HG02571 (cell line): ENCODE results near the gene DYNC1LI1.

Experiments
- ATAC-seq: cut with Tn5 transposase; IDR thresholded peaks from one replicate; pipeline ENCODE4 v1.9.1; 2021; ENCODE audit warnings: mild to moderate bottlenecking, moderate library complexity; ENCODE audit not compliant: unreplicated experiment

Gene DYNC1LI1

DNA sequence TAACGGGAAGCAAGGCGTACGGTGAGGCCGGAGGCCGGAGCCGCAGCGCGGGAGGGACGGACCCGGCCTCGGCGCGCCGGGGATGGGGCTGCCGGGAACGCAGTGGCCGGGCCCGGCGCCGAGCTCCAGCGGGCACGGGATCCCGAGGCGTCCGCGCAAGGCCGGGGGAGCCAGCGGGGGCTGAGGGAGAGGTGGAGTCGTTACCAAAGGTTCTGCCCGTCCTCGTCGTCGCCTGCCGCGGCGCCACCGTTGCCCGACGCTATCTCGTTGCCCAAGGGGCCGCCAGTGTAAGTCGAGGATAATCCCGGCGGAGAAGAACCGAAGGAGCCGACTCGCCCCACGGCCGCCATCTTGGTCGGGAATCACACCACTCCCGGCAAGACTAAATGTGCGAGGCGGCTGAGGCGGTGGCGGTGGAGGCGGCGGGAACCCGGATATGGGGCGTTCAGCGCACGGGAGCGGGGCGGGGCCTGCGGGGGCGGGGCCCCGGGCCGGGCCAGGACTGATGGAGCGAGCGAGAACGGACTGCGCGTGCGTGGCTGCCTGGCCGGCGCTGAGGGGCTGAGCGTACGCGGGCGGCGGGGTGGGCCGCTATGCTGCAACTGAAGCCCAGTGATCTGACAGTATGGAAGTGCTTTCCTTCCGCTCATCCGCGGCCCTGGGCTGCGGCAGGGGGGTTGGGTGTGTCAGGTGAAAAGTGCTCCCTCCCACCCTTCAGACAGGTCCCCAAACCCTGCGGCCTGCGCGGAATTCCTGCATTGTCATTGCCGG, at the start of gene DYNC1LI1:
DYNC1LI1 (minus strand) TSS at position 438 of the 771 bp plus-strand sequence; CDS start at position 350, 88 bp downstream.
- peak; percentile 86 for ATAC-seq

DNA sequence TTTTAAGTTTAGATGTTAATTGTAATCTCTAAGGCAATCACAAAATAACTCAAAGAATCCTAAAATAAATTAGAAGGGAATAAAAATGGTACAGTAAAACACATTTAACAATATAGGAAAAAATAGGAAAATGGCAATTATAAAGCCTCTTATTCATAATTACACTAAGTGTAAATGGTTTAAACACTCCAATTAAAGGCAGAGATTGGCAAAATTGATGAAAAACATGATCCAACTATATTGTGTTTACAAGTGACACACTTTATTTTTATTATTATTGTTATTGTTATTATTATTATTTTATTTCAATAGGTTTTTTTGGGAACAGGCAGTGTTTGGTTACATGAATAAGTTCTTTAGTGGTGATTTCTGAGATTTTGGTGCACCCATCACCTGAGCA, 48.7 kb upstream of the DYNC1LI1 start:
- ATAC-seq: no peak

DNA sequence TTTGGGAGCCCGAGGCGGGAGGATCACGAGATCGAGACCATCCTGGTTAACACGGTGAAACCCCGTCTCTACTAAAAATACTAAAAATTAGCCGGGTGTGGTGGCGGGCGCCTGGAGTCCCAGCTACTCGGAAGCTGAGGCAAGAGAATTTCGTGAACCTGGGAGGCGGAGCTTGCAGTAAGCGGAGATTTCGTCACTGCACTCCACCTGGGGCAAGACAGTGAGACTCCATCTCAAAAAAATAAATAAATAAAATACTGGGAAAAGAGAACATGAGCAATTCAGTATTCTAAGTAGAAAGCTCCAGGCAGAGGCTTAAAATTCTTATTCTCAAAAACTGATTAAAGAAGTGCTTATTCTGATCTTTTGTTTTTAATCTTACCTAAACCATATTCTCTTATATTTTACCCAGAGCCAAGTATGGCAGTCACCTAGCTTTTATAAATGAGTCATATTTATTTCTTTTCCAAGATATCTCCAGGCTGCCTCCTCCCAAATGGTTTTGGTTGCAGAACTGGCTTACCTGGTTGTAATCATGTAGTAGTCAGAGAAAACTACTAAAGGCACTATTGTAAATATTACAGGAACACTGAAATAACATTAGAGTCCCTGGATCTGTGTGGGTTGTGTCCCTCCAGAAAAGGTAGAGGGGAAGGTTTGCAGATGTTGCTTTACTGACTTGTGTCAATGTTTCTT, 45.8 kb upstream of the DYNC1LI1 start:
- ATAC-seq: no peak

DNA sequence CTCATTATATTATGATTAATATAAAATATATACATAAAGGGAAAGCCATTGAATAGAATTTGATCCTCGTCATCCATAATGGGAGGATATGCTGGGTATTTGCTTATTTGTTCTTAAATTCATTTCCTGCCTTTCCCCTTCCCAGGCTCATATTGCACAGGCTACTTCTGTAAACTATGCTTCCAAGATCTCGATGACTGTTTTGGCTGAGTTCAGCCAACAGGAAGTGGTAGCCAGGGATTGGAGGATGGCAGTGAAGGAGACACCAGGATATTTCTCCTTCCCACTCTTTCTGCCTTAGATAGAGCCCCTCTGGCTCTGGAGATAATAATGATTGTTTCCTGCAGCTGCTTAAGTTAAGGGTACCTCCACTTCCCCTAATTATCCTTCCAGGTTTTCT, 44.3 kb upstream of the DYNC1LI1 start:
- ATAC-seq: no peak

DNA sequence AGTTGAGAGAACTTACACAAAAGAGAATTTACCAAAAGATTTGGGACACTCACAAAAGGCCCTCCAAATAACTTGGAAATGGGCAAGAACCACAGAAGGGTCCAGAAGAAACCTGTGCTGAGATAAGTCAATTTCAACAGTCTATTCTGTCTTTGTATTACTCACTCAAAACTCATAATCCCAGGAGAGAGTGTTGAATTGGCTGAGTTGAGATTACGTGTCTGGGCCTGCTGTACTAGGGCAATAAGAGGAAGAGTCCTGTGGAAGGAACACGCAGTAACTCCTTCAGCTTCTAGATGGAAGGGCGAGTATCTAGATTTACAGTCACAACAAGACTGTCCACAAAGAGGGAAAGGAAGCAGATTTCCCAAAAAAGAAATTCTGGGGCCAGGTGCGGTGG, 42.5 kb upstream of the DYNC1LI1 start:
- ATAC-seq: no peak

DNA sequence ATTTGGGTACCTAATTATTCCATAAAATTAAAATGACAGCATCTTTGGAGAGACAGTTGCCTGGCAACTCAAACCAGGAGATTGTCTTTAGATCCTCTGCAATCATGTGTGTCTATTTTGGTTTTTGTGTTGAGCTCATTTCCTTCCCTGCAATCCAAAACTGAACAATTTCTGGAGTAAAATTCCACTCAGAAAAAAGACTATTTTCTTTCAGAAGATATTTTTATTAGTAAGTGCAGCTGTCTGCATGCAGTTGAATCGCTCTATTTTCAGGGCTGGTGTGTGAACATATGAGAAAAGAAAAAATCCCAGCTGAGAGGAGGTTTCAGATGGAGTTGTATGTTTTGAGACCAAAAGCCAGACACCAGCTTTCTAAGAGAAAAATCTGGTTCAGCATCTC, 41.9 kb upstream of the DYNC1LI1 start:
- ATAC-seq: no peak

DNA sequence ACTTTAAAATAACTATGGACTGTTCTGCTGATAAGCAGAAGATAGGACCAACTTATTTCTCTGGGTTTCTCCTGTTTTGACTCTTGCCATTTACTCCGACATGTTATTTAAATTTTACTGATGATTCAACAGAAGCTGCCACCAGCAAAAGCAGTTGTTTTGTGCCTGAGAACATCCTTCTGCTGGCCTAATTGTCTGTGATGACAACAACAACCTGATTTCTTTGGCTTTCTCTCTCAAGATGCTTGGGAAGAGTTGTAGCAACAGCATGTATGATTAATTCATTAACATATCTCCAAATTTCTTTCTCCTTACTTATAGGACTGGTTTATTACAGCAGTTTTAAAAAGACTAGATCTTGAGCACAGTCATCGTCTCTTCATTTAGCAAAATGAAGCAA, 36.9 kb upstream of the DYNC1LI1 start:
- ATAC-seq: no peak

DNA sequence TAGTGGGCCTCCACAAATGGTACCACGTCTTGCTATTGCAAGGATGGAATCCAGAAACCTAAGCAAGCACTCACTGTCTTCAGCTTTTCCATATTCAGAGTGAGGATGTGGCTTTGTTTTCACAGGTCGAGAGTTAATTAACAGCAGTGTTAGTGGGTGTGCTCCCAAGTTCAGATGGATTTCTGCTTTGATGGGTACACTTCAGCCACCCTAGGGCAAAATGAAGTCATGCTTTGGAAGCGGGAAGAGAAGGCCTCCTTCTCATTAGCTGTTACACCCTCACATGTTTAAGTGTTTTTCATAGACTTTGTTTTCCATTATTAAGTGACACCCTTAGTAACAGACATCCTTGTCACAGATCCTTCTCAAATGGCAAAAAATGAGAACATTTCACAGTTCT, 36.3 kb upstream of the DYNC1LI1 start:
- ATAC-seq: no peak

DNA sequence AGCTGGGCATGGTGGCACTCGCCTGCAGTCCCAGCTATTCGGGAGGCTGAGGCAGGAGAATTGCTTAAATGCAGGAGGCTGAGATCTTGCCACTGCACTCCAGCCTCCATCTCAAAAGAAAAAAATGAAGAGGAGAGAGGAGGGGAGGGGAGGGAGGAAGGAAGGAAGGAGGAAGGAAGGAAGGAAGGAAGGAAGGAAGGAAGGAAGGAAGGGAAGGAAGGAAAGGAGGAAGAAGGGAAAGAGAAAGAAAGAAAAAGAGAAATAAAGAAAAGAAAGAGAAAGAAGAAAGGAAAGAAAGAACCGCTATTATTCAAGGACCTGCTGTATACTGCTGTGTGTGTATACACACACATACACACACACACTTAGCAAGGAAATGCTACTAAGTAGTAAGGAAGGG, 35.6 kb upstream of the DYNC1LI1 start:
- ATAC-seq: no peak

DNA sequence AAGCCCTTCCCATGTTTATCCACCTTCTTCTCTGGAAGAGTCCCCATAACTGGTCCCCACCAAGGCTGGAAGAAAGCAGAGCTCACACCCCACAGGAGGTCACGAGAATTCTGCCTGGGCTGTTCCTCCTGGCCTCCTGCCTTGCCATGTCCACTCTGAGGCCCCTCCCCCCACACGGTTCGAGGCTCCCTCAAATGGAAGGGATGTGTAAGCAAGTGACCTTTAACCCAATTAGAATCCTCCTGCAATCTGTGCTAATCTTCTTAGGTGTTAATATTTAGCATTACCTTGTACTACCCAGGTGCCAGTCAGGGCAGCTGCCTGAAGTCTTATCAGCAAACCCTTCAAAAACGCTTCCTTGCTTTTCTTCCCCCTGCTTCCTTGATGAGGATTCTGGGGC, 32.4 kb upstream of the DYNC1LI1 start:
- ATAC-seq: no peak

DNA sequence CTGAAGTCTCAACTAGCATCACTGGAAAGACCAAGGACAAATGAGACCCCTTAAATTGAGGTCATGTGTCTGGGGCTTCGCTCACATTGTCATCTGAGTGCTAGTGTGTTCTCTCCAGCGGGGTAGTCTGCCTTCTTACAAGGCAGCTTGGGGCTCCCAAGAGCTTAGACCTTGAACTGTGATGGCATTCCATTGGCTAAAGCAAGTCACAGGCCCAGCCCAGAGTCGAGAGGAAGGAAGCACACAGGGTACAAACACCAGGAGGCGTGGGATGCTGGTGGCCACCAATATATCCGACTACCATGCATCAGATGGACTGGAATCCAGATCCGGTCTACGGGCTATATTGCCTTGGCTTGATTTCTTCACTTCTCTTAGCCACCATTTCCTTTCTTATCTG, 31.5 kb upstream of the DYNC1LI1 start:
- ATAC-seq: no peak

DNA sequence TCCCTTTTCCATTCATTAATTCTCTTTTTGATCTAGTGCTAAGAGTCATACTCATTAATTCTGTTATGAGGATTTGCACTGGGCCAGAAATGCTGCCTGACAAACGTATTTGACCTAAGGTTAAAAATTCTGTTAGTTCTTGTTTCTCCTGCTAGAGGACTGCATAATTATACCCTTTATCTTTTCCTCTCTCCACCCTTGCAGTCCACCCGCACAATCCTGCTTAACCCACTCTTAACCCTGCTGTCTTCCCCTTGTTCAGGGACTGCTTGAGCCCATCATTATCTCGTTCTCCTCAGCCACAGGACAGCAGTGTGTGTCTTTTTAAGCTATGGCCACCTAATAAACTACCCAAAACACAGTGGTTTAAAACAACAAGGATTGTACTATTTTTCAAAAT, 31.1 kb upstream of the DYNC1LI1 start:
- ATAC-seq: no peak

DNA sequence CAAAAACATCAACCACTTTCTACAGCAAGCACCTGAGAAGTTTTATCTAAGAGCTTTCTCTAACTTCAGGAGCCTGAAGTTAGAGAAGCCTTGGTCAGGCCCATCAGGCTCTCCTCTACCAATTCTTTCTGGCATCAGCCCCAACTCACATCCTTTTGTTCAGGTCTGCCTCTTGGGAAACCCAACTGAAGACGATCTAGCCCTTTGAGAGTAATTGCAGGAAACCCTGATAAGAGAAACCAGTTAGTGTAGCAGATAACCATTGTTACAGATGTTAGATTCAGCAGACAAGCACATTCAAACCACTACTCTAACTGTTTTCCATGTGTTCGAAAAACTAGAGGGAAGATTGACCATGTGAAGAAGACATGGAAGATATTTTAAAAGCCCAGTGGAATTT, 27.0 kb upstream of the DYNC1LI1 start:
- ATAC-seq: no peak

DNA sequence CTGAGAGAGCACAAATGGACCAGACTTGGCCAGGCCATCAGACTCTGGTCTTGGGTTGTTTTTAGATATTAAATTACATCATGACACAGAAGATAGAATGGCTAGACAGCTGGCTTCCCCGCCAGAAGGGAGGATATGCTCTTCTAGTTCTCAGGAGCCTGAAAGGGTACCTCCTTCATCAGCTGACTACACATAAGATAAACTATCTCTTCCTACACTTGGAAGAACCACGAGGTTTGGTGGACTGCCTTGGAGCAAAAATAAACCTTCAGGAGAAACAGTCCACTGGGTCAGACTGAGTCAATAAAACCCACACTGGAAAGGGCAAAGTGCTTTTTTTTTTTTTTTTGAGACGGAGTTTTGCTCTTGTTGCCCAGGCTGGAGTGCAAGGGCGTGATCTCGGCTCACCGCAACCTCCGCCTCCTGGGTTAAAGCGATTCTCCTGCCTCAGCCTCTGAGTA, 26.3 kb upstream of the DYNC1LI1 start:
- ATAC-seq: no peak

DNA sequence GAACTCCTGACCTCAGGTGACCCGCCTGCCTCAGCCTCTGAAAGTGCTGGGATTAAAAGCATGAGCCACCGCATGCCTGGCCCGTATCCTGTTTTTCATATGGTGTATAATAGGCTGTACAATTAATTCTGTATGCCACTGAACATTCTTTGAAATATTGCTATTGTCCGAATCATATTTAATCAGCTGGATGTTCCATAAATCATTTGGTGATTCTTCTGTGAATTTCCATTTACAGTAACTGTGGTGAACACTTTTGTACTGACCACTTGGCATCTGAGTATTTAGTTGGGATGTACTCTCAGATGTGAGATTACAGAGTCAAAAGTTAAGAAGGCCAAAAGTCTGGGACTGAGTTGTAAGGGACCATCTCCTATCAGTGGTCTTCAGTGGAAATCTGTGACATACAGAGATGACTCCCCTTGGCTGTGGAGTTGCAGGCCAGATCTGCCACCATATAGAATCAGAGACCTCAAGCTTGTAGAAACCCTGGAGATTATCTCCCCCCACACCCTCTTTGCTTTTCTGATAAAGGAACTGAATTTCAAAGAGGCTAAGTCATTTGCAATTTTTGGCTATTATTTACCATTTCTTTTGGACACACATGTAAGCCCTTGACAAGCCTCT, 25.7 kb upstream of the DYNC1LI1 start:
- ATAC-seq: no peak

DNA sequence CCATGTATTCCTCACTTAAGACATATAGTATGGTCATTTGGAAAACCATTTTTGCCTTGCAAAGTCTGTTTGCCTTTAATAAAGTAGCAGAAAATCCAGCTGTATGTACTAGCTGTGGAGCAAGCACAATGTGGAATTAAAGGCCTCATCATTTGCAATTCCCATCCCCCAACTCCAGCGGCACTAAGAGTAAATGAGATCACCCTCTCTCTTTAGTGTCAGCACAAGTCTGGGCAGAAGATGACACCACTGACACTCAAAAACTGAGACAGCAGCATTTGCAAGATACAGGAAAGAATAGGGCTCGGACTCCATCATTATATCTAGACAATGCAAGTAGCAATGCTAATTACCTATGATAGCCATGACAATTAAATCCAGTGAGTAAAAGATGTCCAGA, 24.7 kb upstream of the DYNC1LI1 start:
- ATAC-seq: no peak

DNA sequence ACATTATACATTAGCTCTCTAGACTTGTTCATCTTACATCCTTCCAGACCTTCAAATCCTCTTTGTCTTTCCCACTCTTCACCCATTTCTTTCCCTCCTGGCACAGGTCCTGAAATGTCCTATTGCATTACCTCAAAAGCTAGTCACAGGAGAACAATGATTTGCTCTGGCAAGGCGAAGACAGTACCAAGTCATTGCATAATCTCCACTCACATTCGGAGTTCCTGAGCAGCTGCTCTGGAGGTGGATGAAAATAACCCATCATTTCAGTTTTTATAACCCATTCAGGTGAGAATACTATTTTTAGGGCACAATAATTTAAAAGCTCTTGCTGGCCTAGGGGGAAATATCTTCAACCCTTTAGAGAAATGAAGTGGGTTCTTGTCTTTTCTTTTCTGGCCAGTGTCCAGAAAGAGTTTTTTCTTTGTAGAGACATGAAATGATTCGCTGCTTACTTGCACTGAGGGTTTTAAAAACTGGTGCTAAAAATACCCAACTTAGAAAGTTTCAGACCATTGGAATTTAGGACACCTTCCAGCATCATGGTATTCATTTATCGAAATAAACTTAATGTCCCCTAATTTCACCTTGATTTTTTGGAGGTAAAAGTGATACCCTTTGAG, 23.4 kb upstream of the DYNC1LI1 start:
- no peak for ATAC-seq

DNA sequence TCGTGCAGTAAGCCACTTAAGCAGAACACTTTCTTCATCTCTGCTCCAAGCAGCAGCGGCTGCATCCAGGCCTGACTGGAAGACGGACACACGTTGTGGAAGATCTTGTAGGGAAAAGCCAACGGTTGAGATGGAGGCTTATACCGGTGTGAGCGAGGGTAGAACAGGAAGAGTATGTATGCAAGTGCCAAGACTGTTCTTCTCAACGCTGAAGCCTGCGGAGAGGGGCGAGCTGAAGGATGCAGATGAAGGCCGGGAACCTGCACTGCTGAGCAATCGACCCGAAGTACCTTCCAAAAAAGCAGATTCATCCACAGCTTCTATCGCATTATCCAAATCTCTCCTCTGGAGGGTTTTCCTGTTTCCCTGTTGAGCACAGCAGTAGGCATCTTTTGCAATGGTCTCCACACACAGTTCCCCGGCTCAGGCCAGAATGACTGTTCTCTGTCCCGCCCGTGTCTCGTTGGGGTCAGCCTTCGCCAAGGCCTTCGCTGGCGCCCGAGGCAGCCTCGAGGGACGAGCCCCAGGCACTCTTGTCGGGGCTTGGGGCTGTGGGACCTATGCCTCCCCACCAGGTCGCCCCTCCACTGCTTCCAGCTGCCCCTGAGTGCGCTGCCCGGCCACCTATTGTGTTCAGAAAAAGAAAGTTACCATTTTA, 22.2 kb upstream of the DYNC1LI1 start:
- no peak for ATAC-seq

DNA sequence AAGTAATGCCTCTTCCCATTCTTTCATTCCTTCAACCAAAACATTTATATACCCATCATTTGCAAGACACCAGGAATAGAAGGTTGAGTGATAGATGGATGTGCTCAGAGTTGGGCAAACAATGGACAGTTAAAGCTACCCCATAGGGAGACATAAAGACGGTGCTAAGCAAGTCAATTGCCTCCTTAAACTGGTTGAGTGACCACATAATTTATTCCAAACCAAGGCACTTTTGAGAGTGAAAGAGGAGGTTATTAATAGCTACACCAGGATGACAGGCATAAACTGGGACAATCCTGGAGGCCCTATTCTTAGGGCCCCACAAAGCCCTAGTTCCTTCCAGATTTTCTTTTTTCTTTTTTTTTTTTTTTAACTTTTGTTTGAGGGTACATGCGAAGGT, 21.4 kb upstream of the DYNC1LI1 start:
- ATAC-seq: no peak

DNA sequence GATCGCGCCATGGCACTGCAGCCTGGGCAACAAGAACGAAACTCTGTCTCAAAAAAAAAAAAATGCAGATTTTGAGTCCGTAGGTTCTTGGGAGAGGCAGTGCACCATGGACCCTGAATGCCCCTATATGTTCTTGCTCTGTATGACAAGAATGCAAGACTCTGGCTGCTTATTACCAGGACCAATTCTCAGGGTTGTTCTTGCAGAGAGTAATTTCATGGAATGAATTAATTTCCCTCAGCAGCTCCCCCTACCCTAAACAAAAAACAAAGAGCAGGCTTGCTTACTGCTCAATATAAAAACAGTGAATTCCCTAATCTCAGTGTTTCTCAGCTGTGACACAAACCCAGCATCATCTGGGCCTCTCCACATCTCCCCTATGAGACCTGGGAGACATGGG, 20.5 kb upstream of the DYNC1LI1 start:
- ATAC-seq: no peak

DNA sequence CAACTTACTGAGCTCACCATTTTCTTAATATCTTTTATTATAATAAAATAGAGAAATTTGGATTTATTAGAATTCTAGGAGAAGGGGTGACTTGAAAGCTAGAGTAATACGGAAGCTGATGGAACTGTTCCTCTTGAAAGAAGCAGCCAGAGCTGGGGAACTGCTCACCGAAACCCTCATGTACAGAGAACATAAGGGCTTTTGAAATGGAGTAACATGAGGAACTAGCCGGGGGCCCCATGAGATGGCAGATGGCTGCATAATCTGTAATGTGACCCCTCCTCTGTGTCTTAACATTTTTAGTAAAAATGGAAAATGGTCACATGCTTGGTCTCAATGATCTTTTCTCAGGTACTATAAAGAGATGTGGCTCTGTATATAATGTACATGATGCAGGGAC, 15.7 kb upstream of the DYNC1LI1 start:
- ATAC-seq: no peak
